Psoas muscle (tissue), 8 donors: ENCODE results near the gene POM121L12. TPM values are rescaled to one million over a fixed set of nuclear protein-coding genes. Genes with fewer than 3 reads are reported as not detected.

Source experiments
- ATAC-seq, 4 donors: fragments of 200-7000 bp; cut with Tn5 transposase; one replicate each; pipeline ENCODE4 v1.9.1; 2020; ENCODE audit warnings: moderate library complexity in 3 of 4, mild to moderate bottlenecking in 2 of 4
- DNase-seq, 2 donors: peaks; one replicate each; pipeline ENCODE4 v3.0.0-alpha.2; 2020
- H3K27ac ChIP-seq: fragments of 200-600 bp; one replicate; pipeline ENCODE4 v1.8.0; 2022
- H3K27me3 ChIP-seq, 3 donors: fragments of 200-600 bp in 1 of 3; one replicate each; pipeline versions ENCODE4 v1.6.1 to v1.8.0; 2013 to 2022; ENCODE audit warnings: low read length in 2 of 3, mild to moderate bottlenecking in 2 of 3, moderate library complexity in 1 of 3; ENCODE audit not compliant: insufficient read depth in 3 of 3
- H3K36me3 ChIP-seq, 2 donors: fragments of 200-600 bp in 1 of 2; one replicate each; pipeline versions ENCODE4 v1.6.1 to v1.8.0; 2013 to 2022; ENCODE audit warnings: low read depth in 1 of 2, mild to moderate bottlenecking in 1 of 2, moderate library complexity in 1 of 2; ENCODE audit not compliant: insufficient read depth in 1 of 2
- H3K4me1 ChIP-seq: fragments of 200-600 bp; one replicate; pipeline ENCODE4 v1.8.0; 2022
- H3K4me3 ChIP-seq: fragments of 200-600 bp; one replicate; pipeline ENCODE4 v1.8.0; 2022; ENCODE audit warnings: mild to moderate bottlenecking
- H3K9me3 ChIP-seq: fragments of 200-600 bp; one replicate; pipeline ENCODE4 v1.8.0; 2022
- WGBS, 3 donors: extraction: QIAGEN DNeasy Blood & Tissue Kit; methylation state at CpG; one replicate each; pipeline versions ENCODE4 v1.1.6 to v1.1.7; 2013; 5-methylcytosine and 5-hydroxymethylcytosine counted together
- intact Hi-C, 2 donors: fragments of 100-400 bp; cut with DNase I; formaldehyde crosslinking; loops; one replicate each; pipeline versions ENCODE4 v1.11.0 to v1.14.2; 2022
- polyA plus RNA-seq, 3 donors: library from polyadenylated mRNA; stranded (reverse); fragments of 200-250 nt; gene quantifications; one replicate each; pipeline ENCODE4 v1.2.3, GENCODE V29; 2013
- total RNA-seq, 4 donors: library from RNA; stranded (reverse); fragmentation: NEBNext Ultra II Directional in 2 of 4; extraction: Animal tissue kit (Norgen Biotek cat#: 25700) in 2 of 4; gene quantifications; one replicate each; pipeline versions ENCODE4 v1.2.1 to v1.2.4, GENCODE V29; 2021 to 2023
- TF ChIP-seq, protein P1 (sequence below): fragments of 200-600 bp; IDR thresholded peaks from one replicate; pipeline ENCODE4 v1.8.0; 2022; ENCODE audit warnings: antibody characterized with exemption
- donor health status: healthy with polysubstance abuse.
- donor health status: DM: no; HTN: no; CAD: no; lungs with moderate emphysema.
- donor health status: Bipolar disorder and iron deficiency.
- donor health status: healthy.
- donor health status: DM: yes; HTN: yes; CAD: no.
- donor health status: DM: no; HTN: no; CAD: no.
- donor health status: DM: no; HTN: no; CAD: no.
- donor health status: DM: yes; HTN: yes; CAD: no.

The POM121L12 gene
- total and polyA plus RNA-seq, 7 donors = not detected

DNA sequence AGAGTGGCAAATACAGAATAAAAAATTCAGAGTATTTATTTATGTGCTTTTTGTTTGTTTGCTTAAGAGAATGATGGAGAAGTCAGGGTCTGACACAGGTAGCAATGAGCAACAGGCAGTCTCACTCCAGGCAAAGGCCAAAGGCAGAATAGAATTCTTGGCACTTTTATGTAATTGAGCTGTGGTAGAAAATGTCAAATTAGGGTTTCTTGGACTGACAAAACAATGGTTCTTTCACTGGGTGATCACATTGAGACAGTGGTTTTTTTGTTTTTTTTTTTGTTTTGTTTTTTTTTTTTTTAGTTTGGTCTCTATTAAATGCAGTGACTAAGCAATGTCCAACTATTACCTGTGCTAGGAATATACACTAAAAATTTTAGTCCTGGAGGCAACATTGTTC is 27.4 kb downstream of the POM121L12 start:
- H3K27me3 ChIP-seq = no peaks in the 10 kb centered on the region
- peaks cover 4% of the 10 kb centered on the region for H3K9me3 ChIP-seq
- no peaks in the 10 kb centered on the region for H3K4me1 ChIP-seq
- DNase-seq = no peak
- intact Hi-C loops = no loop called here
- ATAC-seq = no peak
- no peaks in the 10 kb centered on the region for H3K36me3 ChIP-seq
- no peak overlapping the region for H3K27ac ChIP-seq
- TF ChIP-seq, protein P1, sequence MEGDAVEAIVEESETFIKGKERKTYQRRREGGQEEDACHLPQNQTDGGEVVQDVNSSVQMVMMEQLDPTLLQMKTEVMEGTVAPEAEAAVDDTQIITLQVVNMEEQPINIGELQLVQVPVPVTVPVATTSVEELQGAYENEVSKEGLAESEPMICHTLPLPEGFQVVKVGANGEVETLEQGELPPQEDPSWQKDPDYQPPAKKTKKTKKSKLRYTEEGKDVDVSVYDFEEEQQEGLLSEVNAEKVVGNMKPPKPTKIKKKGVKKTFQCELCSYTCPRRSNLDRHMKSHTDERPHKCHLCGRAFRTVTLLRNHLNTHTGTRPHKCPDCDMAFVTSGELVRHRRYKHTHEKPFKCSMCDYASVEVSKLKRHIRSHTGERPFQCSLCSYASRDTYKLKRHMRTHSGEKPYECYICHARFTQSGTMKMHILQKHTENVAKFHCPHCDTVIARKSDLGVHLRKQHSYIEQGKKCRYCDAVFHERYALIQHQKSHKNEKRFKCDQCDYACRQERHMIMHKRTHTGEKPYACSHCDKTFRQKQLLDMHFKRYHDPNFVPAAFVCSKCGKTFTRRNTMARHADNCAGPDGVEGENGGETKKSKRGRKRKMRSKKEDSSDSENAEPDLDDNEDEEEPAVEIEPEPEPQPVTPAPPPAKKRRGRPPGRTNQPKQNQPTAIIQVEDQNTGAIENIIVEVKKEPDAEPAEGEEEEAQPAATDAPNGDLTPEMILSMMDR = no peak
- no peak overlapping the region for H3K4me3 ChIP-seq

DNA sequence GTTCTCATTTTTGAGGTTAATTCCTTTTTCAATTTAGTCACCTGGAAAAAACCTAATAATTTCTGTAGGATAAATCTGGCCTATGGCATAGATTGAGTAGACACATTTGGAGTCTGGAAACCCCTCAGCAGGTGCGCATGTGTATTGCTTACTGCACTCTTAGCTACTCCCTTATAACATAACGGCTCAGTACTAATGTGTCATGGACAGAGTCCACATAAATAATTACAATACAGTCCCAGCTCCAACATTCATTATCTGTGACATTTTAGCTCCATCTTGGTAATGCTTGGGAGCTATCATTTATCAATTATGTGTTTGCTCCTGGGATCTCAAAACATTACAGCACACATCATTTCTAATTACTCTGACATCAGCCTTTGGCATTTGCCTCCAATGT is 33.2 kb downstream of the POM121L12 start:
- Histone ChIP-seq H3K36me3 (no peaks in the 10 kb centered on the region), H3K27ac (no peak overlapping the region), H3K27me3 (no peaks in the 10 kb centered on the region), H3K9me3 (no peaks in the 10 kb centered on the region), H3K4me1 (no peaks in the 10 kb centered on the region), H3K4me3 (no peak overlapping the region)
- DNase-seq (no peak), ATAC-seq (no peak)
- 77 to 85% (median 79%) methylated on average over 2 of the region's 2 CpGs for WGBS, 3 donors
- intact Hi-C loops = no loop called here
- TF ChIP-seq, protein P1 = no peak

DNA sequence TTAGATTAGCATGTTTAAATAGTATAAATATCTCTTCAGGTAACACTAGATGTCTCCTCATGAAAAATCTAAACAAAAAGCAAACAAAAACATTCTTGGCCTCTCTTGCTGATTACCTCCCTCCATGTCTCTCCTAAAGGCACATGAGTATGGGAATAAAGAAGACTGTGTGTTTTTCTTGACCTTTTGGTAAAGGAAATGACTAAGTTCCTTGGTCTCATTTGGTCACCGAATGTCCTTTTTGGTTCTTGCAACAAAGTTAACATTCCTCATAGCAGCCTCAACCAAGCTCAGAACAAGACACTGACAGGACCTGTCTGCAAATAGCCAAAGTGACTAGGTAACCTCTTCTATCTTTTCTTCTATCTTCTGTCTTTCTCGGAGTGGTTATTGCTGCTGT is 35.5 kb downstream of the POM121L12 start:
- H3K27me3 ChIP-seq = no peaks in the 10 kb centered on the region
- intact Hi-C loops = no loop called here
- WGBS, 3 donors = 77 to 87% (median 81%) methylated on average over 2 of the region's 2 CpGs
- H3K36me3 ChIP-seq = no peaks in the 10 kb centered on the region
- no peak overlapping the region for H3K4me3 ChIP-seq
- no peak for ATAC-seq
- no peak for DNase-seq
- no peak overlapping the region for H3K27ac ChIP-seq
- H3K9me3 ChIP-seq = no peaks in the 10 kb centered on the region
- H3K4me1 ChIP-seq = no peaks in the 10 kb centered on the region
- TF ChIP-seq, protein P1 = no peak
